AG09309 (cell line): ENCODE measurements around the gene BBS4.
"Not testable (repeated sequence)": the region's sequence is repeated elsewhere in the genome, so short reads cannot be mapped to it uniquely, and the experiment has no call there.

Experiments used
- DNase-seq: peaks from one replicate; pipeline ENCODE4 v3.0.0-alpha.2; 2010; ENCODE audit warnings: low read depth
- H3K4me3 ChIP-seq: 2 replicates; pipeline ENCODE4 v1.5.1; 2011; ENCODE audit warnings: mild to moderate bottlenecking, low read depth, low read length, moderate library complexity; ENCODE audit not compliant: control insufficient read depth
- CTCF ChIP-seq: IDR thresholded peaks from 2 replicates; pipeline ENCODE4 v1.5.1; 2011; ENCODE audit warnings: mild to moderate bottlenecking, low read depth, low read length, inconsistent platforms; ENCODE audit not compliant: insufficient read depth, control insufficient read depth; ENCODE audit errors: missing control alignments

BBS4 gene

GRCh38 chr15:72670656-72671352, 15.2 kb upstream of the BBS4 start:
- peak overlapping the region; percentile 5; the same call in 1 of the 2 replicates for H3K4me3 ChIP-seq
- DNase-seq, result not testable (repeated sequence)
- peak; percentile 75 for TF ChIP-seq CTCF

- DNase-seq, result no peak
- no peak for TF ChIP-seq CTCF
- no peak overlapping the region for H3K4me3 ChIP-seq
These were observed 14.5 kb upstream of the BBS4 start for GRCh38 chr15:72671525-72671924.

- DNase-seq, result no peak
- H3K4me3 ChIP-seq, result no peak overlapping the region
- no peak for TF ChIP-seq CTCF
These were observed 9.2 kb upstream of the BBS4 start for GRCh38 chr15:72676838-72677237.

- H3K4me3 ChIP-seq, result no peak overlapping the region
- no peak for TF ChIP-seq CTCF
These were observed 5.1 kb upstream of the BBS4 start for GRCh38 chr15:72680931-72681330.

GRCh38 chr15:72682772-72683171, 3.2 kb upstream of the BBS4 start:
- no peak overlapping the region for H3K4me3 ChIP-seq
- no peak for DNase-seq
- TF ChIP-seq CTCF, result no peak

More at GRCh38 chr15:72680931-72681330, 5.1 kb upstream of the BBS4 start:
- DNase-seq, result no peak

- no peak for DNase-seq
- peak overlapping the region; percentile 74 for H3K4me3 ChIP-seq
- no peak for TF ChIP-seq CTCF
These were observed 594 bp upstream of the BBS4 start for GRCh38 chr15:72685301-72685924.
